Heart left ventricle (tissue), 16 donors: Measurements from ENCODE around the gene CBLN1. TPM values are rescaled to one million over a fixed set of nuclear protein-coding genes. Genes with fewer than 3 reads are reported as not detected.
A peak's percentile ranks its signal among the peaks of the same experiment; 100 is the strongest.

Source experiments
- ATAC-seq, 4 donors: fragments of 200-7000 bp; cut with Tn5 transposase; one replicate each; pipeline ENCODE4 v1.9.1; 2020 to 2022; ENCODE audit warnings: moderate library complexity in 4 of 4, mild to moderate bottlenecking in 3 of 4, moderate number of reproducible peaks in 1 of 4
- DNase-seq, 5 donors: peaks; one replicate each; pipeline ENCODE4 v3.0.0-alpha.2; 2020
- H3K27ac ChIP-seq, 12 donors: fragments of 200-600 bp; sonication (generic) in 4 of 12; one replicate each; pipeline versions ENCODE4 v1.5.0 to v1.8.0; 2016 to 2022; ENCODE audit warnings: mild to moderate bottlenecking in 2 of 12
- H3K27me3 ChIP-seq, 9 donors: fragments of 200-600 bp; sonication (generic) in 2 of 9; one replicate each; pipeline versions ENCODE4 v1.5.1 to v1.8.0; 2016 to 2022; ENCODE audit warnings: mild to moderate bottlenecking in 3 of 9
- H3K36me3 ChIP-seq, 9 donors: fragments of 200-600 bp; sonication (generic) in 2 of 9; one replicate each; pipeline versions ENCODE4 v1.5.0 to v1.8.0; 2018 to 2022; ENCODE audit warnings: mild to moderate bottlenecking in 2 of 9
- H3K4me1 ChIP-seq, 12 donors: fragments of 200-600 bp; sonication (generic) in 4 of 12; one replicate each; pipeline versions ENCODE4 v1.5.0 to v1.8.0; 2016 to 2022; ENCODE audit warnings: mild to moderate bottlenecking in 3 of 12
- H3K4me3 ChIP-seq, 12 donors: fragments of 200-600 bp; sonication (generic) in 4 of 12; one replicate each; pipeline versions ENCODE4 v1.5.0 to v1.8.0; 2017 to 2022; ENCODE audit warnings: mild to moderate bottlenecking in 9 of 12, moderate library complexity in 4 of 12
- H3K9me3 ChIP-seq, 12 donors: fragments of 200-600 bp; sonication (generic) in 4 of 12; one replicate each; pipeline versions ENCODE4 v1.5.0 to v1.8.0; 2016 to 2022; ENCODE audit warnings: mild to moderate bottlenecking in 1 of 12
- CTCF ChIP-seq, 12 donors: fragments of 200-600 bp; sonication (generic) in 4 of 12; IDR thresholded peaks; one replicate each; pipeline versions ENCODE4 v1.5.0 to v1.8.0; 2018 to 2022; ENCODE audit warnings: antibody characterized with exemption in 12 of 12, mild to moderate bottlenecking in 5 of 12
- POLR2A ChIP-seq, 2 donors: fragments of 450-650 bp; IDR thresholded peaks; one replicate each; pipeline ENCODE4 v1.6.1; 2017; ENCODE audit warnings: antibody characterized with exemption in 2 of 2, mild to moderate bottlenecking in 2 of 2, moderate library complexity in 2 of 2
- WGBS, 4 donors: extraction: QIAGEN DNeasy Blood & Tissue Kit in 2 of 4; methylation state at CpG; one replicate each; pipeline versions ENCODE4 v1.1.5 to v1.1.7; 2013 to 2018; 5-methylcytosine and 5-hydroxymethylcytosine counted together
- intact Hi-C, 10 donors: fragments of 100-400 bp; cut with DNase I; formaldehyde crosslinking; loops; one replicate each; pipeline versions ENCODE4 v1.11.1 to v1.14.2; 2022
- polyA plus RNA-seq, 2 donors: library from polyadenylated mRNA; stranded (reverse); fragments of 200-250 nt; gene quantifications; one replicate each; pipeline ENCODE4 v1.2.3, GENCODE V29; 2013
- total RNA-seq, 9 donors: library from RNA; depleted of rRNA in 2 of 9; stranded (reverse); fragments of >200 nt in 2 of 9; fragmentation: NEBNext Ultra II Directional in 3 of 9; extraction: Animal tissue kit (Norgen Biotek cat#: 25700) in 3 of 9; gene quantifications; one replicate each; pipeline versions ENCODE4 v1.1.0 to v1.2.4, GENCODE V29; 2016 to 2023
- donor health status: ischemic (EF 13 %, LVEDD 7.1; RV severe dilation, severe dysfunction).
- donor health status: healthy with polysubstance abuse.
- donor health status: DM: no; HTN: yes; CAD: no.
- donor health status: DM: no; HTN: no; CAD: no.
- donor health status: ischemic (EF 25% LVEDD 6.9; RV normal size, moderate dysfunction).
- donor health status: ischemic (EF 25% LVEDD 5.7; RV mildly dilated, moderate dysfunction).
- donor health status: healthy.
- donor health status: DM: yes; HTN: yes; CAD: no.
- donor health status: ischemic (EF 35%, LVEDD 5.7; RV mildly dilated, moderate dysfunction).
- donor health status: nonischemic (EF 11% LVEDD 7.7; RV severe dilation, severe dysfunction).
- donor health status: DM: yes; HTN: yes; CAD: no.
- donor health status: PGD.
- donor health status: ischemic (EF 29% LVEDD 5.4; RV normal size, mild dysfunction).
- donor health status: nonischemic (EF 23%, LVEDD 6.1; RV moderate dilation, normal function).

CBLN1 gene
- total and polyA plus RNA-seq, 11 donors = 0.24 to 4.1 (median 1.5) TPM

DNA sequence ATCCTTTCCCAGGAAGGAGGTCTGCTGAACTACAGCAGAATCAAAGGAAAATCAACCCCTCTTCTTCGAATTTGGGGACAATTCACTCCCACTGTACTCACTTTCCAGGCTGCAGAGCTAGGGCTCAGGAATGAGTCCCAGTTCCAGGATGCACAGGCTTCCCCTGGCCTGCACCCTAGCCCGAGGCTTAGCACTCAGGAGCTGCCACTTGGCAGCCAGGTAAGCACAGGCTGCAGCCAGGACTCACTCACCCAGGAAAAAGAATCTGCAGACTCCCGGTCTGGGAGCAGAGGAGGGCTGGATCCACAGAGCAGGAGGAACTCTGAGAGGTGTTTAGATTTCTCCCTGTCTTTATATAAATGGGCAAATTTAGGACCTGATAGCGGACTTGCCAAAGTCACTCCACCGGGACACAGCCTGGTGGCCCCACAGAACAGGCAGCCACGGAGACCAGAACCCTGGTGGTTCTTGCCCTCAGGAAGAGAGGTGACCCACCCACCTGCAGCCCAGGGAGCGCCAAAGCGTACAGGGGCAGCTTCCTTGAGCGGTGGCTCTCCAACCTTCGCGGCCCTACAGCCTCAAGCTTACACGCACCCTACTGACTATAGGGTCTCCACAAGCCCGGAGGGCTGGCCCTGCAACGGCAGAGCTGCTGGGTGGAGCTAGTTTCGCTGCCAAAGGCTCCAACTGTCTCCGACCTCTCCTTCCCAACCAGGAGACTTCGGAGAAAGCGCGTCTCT lies 4.8 kb downstream of the CBLN1 start:
- Histone ChIP-seq H3K27ac (no peak overlapping the region), H3K27me3 (peaks cover 52 to 98% (median 87%) of the 10 kb centered on the region in 9 donors), H3K4me1 (peaks cover 0 to 53% (median 11%) of the 10 kb centered on the region in 12 donors), H3K9me3 (no peaks in the 10 kb centered on the region), H3K4me3 (peak overlapping the region in 1 of 12 donors; percentile 10), H3K36me3 (no peaks in the 10 kb centered on the region)
- DNase-seq (no peak), ATAC-seq (no peak)
- 6 to 26% (median 17%) methylated on average over 16 to 19 of the region's 19 CpGs for WGBS, 4 donors
- intact Hi-C loops = no loop called here
- TF ChIP-seq CTCF (IDR thresholded peaks at IDR 0.05) (no peak), POLR2A (IDR thresholded peaks at IDR 0.05) (no peak)

DNA sequence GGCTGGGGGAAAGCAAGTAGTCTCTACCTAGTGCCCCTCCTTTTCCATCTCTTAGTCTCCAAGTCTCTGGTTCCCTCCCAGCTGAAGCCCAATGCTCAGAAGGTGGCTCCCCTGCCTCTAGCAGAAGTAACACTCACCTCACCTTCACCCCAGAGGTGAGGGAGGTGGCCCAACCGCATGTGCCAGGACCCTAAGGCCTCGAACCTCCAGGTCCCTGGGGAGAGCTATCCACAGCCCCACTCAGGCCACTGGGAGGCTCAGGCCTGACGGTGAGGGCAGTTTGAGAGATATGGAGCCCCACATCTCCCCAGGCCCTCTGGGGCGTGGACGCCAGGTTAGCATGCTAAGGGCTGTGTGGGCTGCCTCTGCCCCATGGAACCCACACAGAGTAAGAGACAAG lies 5.8 kb downstream of the CBLN1 start:
- intact Hi-C loops = no loop called here
- H3K9me3 ChIP-seq = no peaks in the 10 kb centered on the region
- H3K27me3 ChIP-seq = peaks cover 47 to 95% (median 85%) of the 10 kb centered on the region in 9 donors
- WGBS, 4 donors = 25 to 45% (median 29%) methylated on average over 2 to 5 of the region's 5 CpGs
- no peak overlapping the region for H3K27ac ChIP-seq
- no peak for ATAC-seq
- H3K36me3 ChIP-seq = no peaks in the 10 kb centered on the region
- H3K4me1 ChIP-seq = peaks cover 0 to 44% (median 10%) of the 10 kb centered on the region in 12 donors
- no peak overlapping the region for H3K4me3 ChIP-seq
- DNase-seq = no peak
- no peak for TF ChIP-seq POLR2A (IDR thresholded peaks at IDR 0.05)

- Histone ChIP-seq H3K4me1 (peaks cover 0 to 37% (median 7%) of the 10 kb centered on the region in 12 donors), H3K27ac (no peak overlapping the region), H3K36me3 (no peaks in the 10 kb centered on the region), H3K9me3 (no peaks in the 10 kb centered on the region), H3K27me3 (peaks cover 47 to 88% (median 78%) of the 10 kb centered on the region in 9 donors), H3K4me3 (peak overlapping the region in 1 of 12 donors; percentile 12)
- TF ChIP-seq POLR2A (IDR thresholded peaks at IDR 0.05) (no peak), CTCF (IDR thresholded peaks at IDR 0.05) (no peak)
- intact Hi-C loops = no loop called here
- no peak for ATAC-seq
- 1 to 5% (median 3%) methylated on average over 21 to 34 of the region's 34 CpGs for WGBS, 4 donors
- no peak for DNase-seq
Observed at GRCh38 chr16:49275050-49275730, 6.4 kb downstream of the CBLN1 start.

GRCh38 chr16:49274591-49274990 lies 7.0 kb downstream of the CBLN1 start:
- Histone ChIP-seq H3K27ac (no peak overlapping the region), H3K27me3 (peaks cover 43 to 87% (median 75%) of the 10 kb centered on the region in 9 donors), H3K4me1 (peaks cover 0 to 31% (median 6%) of the 10 kb centered on the region in 12 donors), H3K36me3 (no peaks in the 10 kb centered on the region), H3K4me3 (no peak overlapping the region), H3K9me3 (no peaks in the 10 kb centered on the region)
- ATAC-seq = no peak
- intact Hi-C loops = no loop called here
- 3 to 7% (median 5%) methylated on average over 11 of the region's 11 CpGs for WGBS, 4 donors
- no peak for DNase-seq
- TF ChIP-seq POLR2A (IDR thresholded peaks at IDR 0.05) (no peak), CTCF (IDR thresholded peaks at IDR 0.05) (no peak)
